NB4 (cell line): Measurements from ENCODE around the gene PLS3.
A peak's percentile ranks its signal among the peaks of the same experiment; 100 is the strongest.

Experiments used
- DNase-seq: peaks from one replicate; pipeline ENCODE4 v3.0.0; 2010; ENCODE audit warnings: low read depth
- H3K4me3 ChIP-seq: one replicate; pipeline ENCODE4 v1.5.1; 2011; ENCODE audit warnings: mild to moderate bottlenecking, low read depth, low read length, moderate library complexity
- CTCF ChIP-seq: IDR thresholded peaks from one replicate; pipeline ENCODE4 v1.5.1; 2012; ENCODE audit warnings: low read depth, low read length
- MAX ChIP-seq: IDR thresholded peaks from 2 replicates; pipeline ENCODE4 v1.6.1; 2011; ENCODE audit warnings: low read depth, low read length
- MYC ChIP-seq: IDR thresholded peaks from 2 replicates; pipeline ENCODE4 v1.6.1; 2011; ENCODE audit warnings: low read depth, low read length
- POLR2A ChIP-seq: IDR thresholded peaks from 2 replicates; pipeline ENCODE4 v1.6.1; 2011; ENCODE audit warnings: mild to moderate bottlenecking; ENCODE audit not compliant: insufficient read length; ENCODE audit errors: extremely low read depth

PLS3 gene

DNA sequence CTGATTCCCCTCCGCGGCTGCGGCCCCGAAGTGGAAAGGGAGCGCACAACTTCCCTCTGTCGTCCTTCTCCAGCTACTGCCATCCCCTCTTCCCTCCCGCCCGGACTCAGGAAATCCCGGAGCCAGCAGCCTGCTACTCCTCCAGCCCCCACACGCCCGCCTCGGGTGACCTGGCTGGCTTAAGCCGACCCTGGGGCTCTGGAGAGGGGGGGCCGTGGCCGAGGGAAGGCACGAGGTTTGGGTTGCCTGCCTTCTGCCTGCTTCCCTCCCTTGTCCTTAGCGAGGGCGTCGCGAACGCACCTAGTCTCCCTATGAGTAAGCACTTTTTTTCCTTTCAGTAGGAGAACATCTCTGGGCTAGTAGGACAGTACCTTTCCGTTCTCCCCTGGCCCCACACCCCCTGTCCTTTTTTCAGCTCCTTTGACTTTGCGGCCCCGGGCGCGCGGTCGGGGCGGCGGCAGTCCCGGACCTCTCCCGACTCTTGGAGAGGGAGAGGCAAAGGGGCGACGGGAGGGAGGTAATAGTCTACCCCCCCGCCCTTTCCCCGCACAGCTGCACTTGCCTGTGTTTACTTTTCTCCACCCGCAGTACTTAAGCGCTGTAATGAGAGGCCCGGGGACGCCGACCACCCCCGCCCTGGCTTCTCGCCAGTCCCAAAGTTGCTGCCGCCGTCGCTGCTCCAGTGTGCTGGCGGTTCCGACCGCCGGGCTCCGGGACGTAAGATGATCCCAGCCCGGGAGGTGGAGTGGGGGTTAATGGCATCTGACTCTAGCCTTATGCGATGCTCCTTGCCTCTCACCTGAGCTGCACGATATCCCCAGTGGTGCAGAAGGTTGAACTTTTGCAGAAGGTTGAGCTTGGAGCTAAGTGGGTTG is 868 bp downstream of the PLS3 start:
- no peak for DNase-seq
- H3K4me3 ChIP-seq: no peak overlapping the region
- no peak for TF ChIP-seq MAX
- TF ChIP-seq CTCF: no peak
- no peak for TF ChIP-seq POLR2A
- TF ChIP-seq MYC: no peak

GRCh38 chrX:115562480-115562847 is 1.5 kb downstream of the PLS3 start:
- TF ChIP-seq MAX: no peak
- no peak overlapping the region for H3K4me3 ChIP-seq
- no peak for DNase-seq

DNA sequence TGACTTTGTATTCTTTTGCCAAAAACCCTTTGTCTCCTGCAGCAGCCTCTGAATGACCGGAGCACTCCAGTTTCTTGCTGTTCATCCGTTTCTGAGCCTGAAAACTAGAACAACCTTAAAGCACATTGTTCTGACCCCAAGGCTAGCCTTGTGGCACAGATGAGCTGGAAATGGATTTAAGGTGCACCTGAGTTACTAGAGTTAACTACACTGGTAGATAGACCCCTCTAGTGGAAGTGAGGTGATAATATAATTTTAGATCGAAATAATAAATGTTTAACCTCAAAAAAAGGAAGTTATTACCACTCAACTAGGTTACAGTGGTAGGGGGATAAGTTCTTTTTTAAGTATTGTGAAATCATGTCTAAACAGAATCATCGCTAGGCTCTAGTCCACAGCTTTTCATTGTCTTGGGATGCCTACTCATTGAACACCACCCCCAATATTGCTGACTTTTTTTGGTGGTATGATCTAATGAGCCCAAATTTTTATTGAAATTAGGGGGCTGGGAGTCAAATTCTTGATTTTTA is 2.7 kb downstream of the PLS3 start:
- H3K4me3 ChIP-seq: no peak overlapping the region
- TF ChIP-seq MYC (no peak), POLR2A (no peak), MAX (no peak), CTCF (no peak)
- peak; percentile 0 for DNase-seq

GRCh38 chrX:115564243-115564642 is 3.3 kb downstream of the PLS3 start:
- DNase-seq: no peak
- no peak overlapping the region for H3K4me3 ChIP-seq
- TF ChIP-seq MAX (no peak), POLR2A (no peak), MYC (no peak), CTCF (no peak)

DNA sequence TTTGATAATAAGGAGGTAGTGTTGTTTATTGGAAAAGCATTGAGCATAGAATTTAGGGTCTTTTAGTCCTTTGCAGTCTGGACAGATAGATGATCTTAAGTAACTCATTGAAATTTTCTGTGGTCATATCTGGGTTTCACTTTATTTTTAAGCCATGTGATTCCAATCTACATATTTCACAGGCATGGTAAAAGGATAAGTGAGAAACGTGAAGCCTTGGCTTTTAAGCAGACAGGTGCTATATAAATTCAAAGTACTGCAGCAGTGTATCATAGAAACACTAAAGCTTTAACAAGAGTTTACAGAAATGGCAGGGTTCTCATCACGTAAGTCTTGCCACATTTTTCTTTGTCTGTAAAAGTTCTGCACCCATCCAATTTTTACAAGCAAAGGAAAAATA is 4.9 kb downstream of the PLS3 start:
- TF ChIP-seq MYC (no peak), CTCF (no peak), MAX (no peak), POLR2A (no peak)
- no peak for DNase-seq
- no peak overlapping the region for H3K4me3 ChIP-seq

GRCh38 chrX:115571712-115572111 is 10.7 kb downstream of the PLS3 start:
- H3K4me3 ChIP-seq: no peak overlapping the region
- TF ChIP-seq MYC (no peak), MAX (no peak), CTCF (no peak), POLR2A (no peak)
- no peak for DNase-seq
